Adrenal gland (tissue), 5 donors: ENCODE measurements around the gene LY9.

Experiments
- CTCF ChIP-seq, 6 experiments: fragments of 450-650 bp in 4 of 6; fragments of 200-600 bp in 2 of 6; sonication (generic) in 1 of 6; IDR thresholded peaks; 1 replicate in 5 of 6; 2 replicates in 1 of 6; pipeline versions ENCODE4 v1.5.1 to v1.8.0; 2016 to 2021; ENCODE audit warnings: antibody characterized with exemption in 6 of 6, mild to moderate bottlenecking in 2 of 6, moderate library complexity in 1 of 6
- POLR2A ChIP-seq, 2 donors: fragments of 450-650 bp; IDR thresholded peaks; one replicate each; pipeline ENCODE4 v1.6.1; 2017; ENCODE audit warnings: antibody characterized with exemption in 2 of 2, mild to moderate bottlenecking in 2 of 2, moderate library complexity in 1 of 2
- donor health status: DM: no; HTN: no; CAD: no.

- TF ChIP-seq POLR2A (IDR thresholded peaks at IDR 0.05) (no peak), CTCF (IDR thresholded peaks at IDR 0.05) (no peak)
These were observed 48.3 kb upstream of the LY9 start for GRCh38 chr1:160747717-160748116.
